ENCODE measurements around the gene ATAT1. TPM values are rescaled to one million over a fixed set of nuclear protein-coding genes. Genes with fewer than 3 reads are reported as not detected.
A peak's percentile ranks its signal among the peaks of the same experiment; 100 is the strongest.

Gene ATAT1
- total and polyA plus RNA-seq, 9 of the 15 experiments (the other 6 are each of a cell fraction or from before 2014, with no cell fraction given) = 0.65 to 5.8 (median 1.6) TPM

- TF ChIP-seq HMBOX1 (IDR thresholded peaks at IDR 0.05) (no peak), TRIM28 (IDR thresholded peaks at IDR 0.05) (no peak), ZNF518B (CRISPR knock-in tag; IDR thresholded peaks at IDR 0.05) (no peak), GATAD2B (IDR thresholded peaks at IDR 0.05; ENCODE audit: borderline replicate concordance) (no peak), RB1 (IDR thresholded peaks at IDR 0.05; ENCODE audit: low read depth) (peak; percentile 96), ZNF766 (CRISPR knock-in tag; conservative IDR thresholded peaks at IDR 0.05) (no peak), KLF10 (CRISPR knock-in tag; IDR thresholded peaks at IDR 0.05) (no peak), ZBTB33 (CRISPR knock-in tag; IDR thresholded peaks at IDR 0.05) (peak; percentile 89), ZNF174 (CRISPR knock-in tag; IDR thresholded peaks at IDR 0.05) (no peak), E2F4 (CRISPR knock-in tag; IDR thresholded peaks at IDR 0.05; ENCODE audit: low read depth) (no peak), POLR2G (IDR thresholded peaks at IDR 0.05; ENCODE audit: low read depth, low read length) (peak; percentile 61), TGIF2 (CRISPR knock-in tag; IDR thresholded peaks at IDR 0.05) (no peak), NCOA2 (IDR thresholded peaks at IDR 0.05; ENCODE audit: partially characterized antibody in 2 of 2) (no peak), ZNF282 (CRISPR knock-in tag; IDR thresholded peaks at IDR 0.05) (no peak), NR2C2 (CRISPR knock-in tag; IDR thresholded peaks at IDR 0.05) (no peak), NR2C2 (tag; IDR thresholded peaks at IDR 0.05) (no peak), ZBTB12 (CRISPR knock-in tag; IDR thresholded peaks at IDR 0.05) (no peak), ZZZ3 (IDR thresholded peaks at IDR 0.05) (no peak), SIN3A (IDR thresholded peaks at IDR 0.05; ENCODE audit: borderline replicate concordance in 2 of 2, control insufficient read depth in 1 of 2, low read depth in 2 of 2, low read length in 2 of 2) (no peak), HSF4 (CRISPR knock-in tag; IDR thresholded peaks at IDR 0.05; ENCODE audit: borderline replicate concordance) (no peak)
These were observed 52.5 kb downstream of the ATAT1 start (continued) for GRCh38 chr6:30678964-30679726.

Measured in K562 (cell line).